WTC11 (cell line): ENCODE measurements around the gene EEFSEC.

Experiments
- CTCF ChIP-seq: fragments of 200-600 bp; IDR thresholded peaks from 2 replicates; pipeline ENCODE4 v1.8.0; 2022; ENCODE audit warnings: antibody characterized with exemption
- E2F5 ChIP-seq: sonication (generic); formaldehyde crosslinking; IDR thresholded peaks from 2 replicates; pipeline ENCODE4 v1.8.1; 2022; ENCODE audit warnings: mild to moderate bottlenecking, moderate library complexity, missing genetic modification reagents
- JUN ChIP-seq: sonication (generic); formaldehyde crosslinking; IDR thresholded peaks from 2 replicates; pipeline ENCODE4 v1.8.0; 2023; ENCODE audit warnings: mild to moderate bottlenecking, missing genetic modification reagents
- MXD4 ChIP-seq: fragments of 250-450 bp; sonication (Bioruptor Pico); IDR thresholded peaks from 2 replicates; pipeline ENCODE4 v1.8.0; 2021; ENCODE audit warnings: mild to moderate bottlenecking, moderate library complexity, borderline replicate concordance
- TCF7 ChIP-seq: sonication (generic); formaldehyde crosslinking; IDR thresholded peaks from 2 replicates; pipeline ENCODE4 v1.8.0; 2022; ENCODE audit warnings: mild to moderate bottlenecking, low read depth, missing genetic modification reagents, moderate library complexity
- USF1 ChIP-seq: sonication (generic); formaldehyde crosslinking; IDR thresholded peaks from 2 replicates; pipeline ENCODE4 v1.8.0; 2022; ENCODE audit warnings: mild to moderate bottlenecking, missing genetic modification reagents
- ZBTB21 ChIP-seq: sonication (generic); formaldehyde crosslinking; IDR thresholded peaks from 2 replicates; pipeline ENCODE4 v1.8.1; 2023; ENCODE audit warnings: mild to moderate bottlenecking, missing genetic modification reagents, borderline replicate concordance
- ZNF121 ChIP-seq: sonication (generic); formaldehyde crosslinking; IDR thresholded peaks from 2 replicates; pipeline ENCODE4 v1.8.0; 2023; ENCODE audit warnings: missing genetic modification reagents

GRCh38 chr3:128278761-128279600 lies 125.7 kb downstream of the EEFSEC start:
- TF ChIP-seq CTCF: no peak
- TF ChIP-seq MXD4: no peak
- TF ChIP-seq JUN: no peak
- TF ChIP-seq ZNF121 (CRISPR knock-in tag): no peak
- TF ChIP-seq E2F5: no peak
- TF ChIP-seq USF1 (CRISPR knock-in tag): no peak
- TF ChIP-seq TCF7 (CRISPR knock-in tag): no peak
- TF ChIP-seq ZBTB21 (CRISPR knock-in tag): no peak
